Measurements from ENCODE around the gene WAPL. TPM values are rescaled to one million over a fixed set of nuclear protein-coding genes. Genes with fewer than 3 reads are reported as not detected.

WAPL gene
- total RNA-seq, 1 donor from 2014 or later, result 33.4 TPM

DNA sequence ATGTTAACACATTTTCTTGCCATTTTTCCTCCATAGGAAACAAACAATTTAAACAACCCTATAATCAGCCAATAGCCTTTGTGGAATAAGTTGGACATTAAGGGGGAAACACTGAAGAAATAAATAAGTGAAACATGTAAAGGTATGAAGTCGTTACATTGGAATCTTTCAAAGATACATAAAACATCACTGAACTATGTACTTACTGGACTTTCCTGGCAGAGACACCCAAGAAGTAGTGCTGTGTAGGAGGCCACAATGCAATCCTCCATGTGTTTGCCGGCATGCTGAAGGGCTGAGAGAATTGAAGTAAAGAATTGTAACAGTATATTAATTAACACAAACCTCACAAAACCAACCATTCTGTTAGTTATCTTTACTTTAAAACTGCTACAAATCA lies 78.5 kb downstream of the WAPL start:
- Mint-ChIP-seq H3K36me3 (ENCODE audit: unreplicated experiment) (no peaks in the 10 kb centered on the region), H3K4me3 (ENCODE audit: unreplicated experiment) (no peak overlapping the region), H3K27ac (ENCODE audit: unreplicated experiment) (no peak overlapping the region), H3K4me1 (ENCODE audit: low read depth, unreplicated experiment) (no peaks in the 10 kb centered on the region), H3K27me3 (ENCODE audit: unreplicated experiment) (no peaks in the 10 kb centered on the region), H3K9me3 (ENCODE audit: unreplicated experiment) (no peaks in the 10 kb centered on the region)
- DNase-seq, result no peak
- TF ChIP-seq CTCF (IDR thresholded peaks at IDR 0.05; ENCODE audit: partially characterized antibody, unreplicated experiment), result no peak

GRCh38 chr10:86440874-86441843 lies 80.4 kb downstream of the WAPL start:
- no peak for TF ChIP-seq CTCF (IDR thresholded peaks at IDR 0.05; ENCODE audit: partially characterized antibody, unreplicated experiment)
- H3K27ac Mint-ChIP-seq (ENCODE audit: unreplicated experiment), result no peak overlapping the region
- H3K4me3 Mint-ChIP-seq (ENCODE audit: unreplicated experiment), result no peak overlapping the region
- no peak for DNase-seq
- H3K4me1 Mint-ChIP-seq (ENCODE audit: low read depth, unreplicated experiment), result no peaks in the 10 kb centered on the region
- no peaks in the 10 kb centered on the region for H3K36me3 Mint-ChIP-seq (ENCODE audit: unreplicated experiment)
- H3K27me3 Mint-ChIP-seq (ENCODE audit: unreplicated experiment), result no peaks in the 10 kb centered on the region
- H3K9me3 Mint-ChIP-seq (ENCODE audit: unreplicated experiment), result peaks cover 1% of the 10 kb centered on the region

GRCh38 chr10:86439544-86439943 lies 82.0 kb downstream of the WAPL start:
- H3K27ac Mint-ChIP-seq (ENCODE audit: unreplicated experiment), result no peak overlapping the region
- H3K9me3 Mint-ChIP-seq (ENCODE audit: unreplicated experiment), result peaks cover 1% of the 10 kb centered on the region
- no peaks in the 10 kb centered on the region for H3K36me3 Mint-ChIP-seq (ENCODE audit: unreplicated experiment)
- TF ChIP-seq CTCF (IDR thresholded peaks at IDR 0.05; ENCODE audit: partially characterized antibody, unreplicated experiment), result no peak
- no peaks in the 10 kb centered on the region for H3K27me3 Mint-ChIP-seq (ENCODE audit: unreplicated experiment)
- H3K4me3 Mint-ChIP-seq (ENCODE audit: unreplicated experiment), result no peak overlapping the region
- DNase-seq, result no peak
- peaks cover 2% of the 10 kb centered on the region for H3K4me1 Mint-ChIP-seq (ENCODE audit: low read depth, unreplicated experiment)

GRCh38 chr10:86438091-86438749 lies 83.4 kb downstream of the WAPL start:
- TF ChIP-seq CTCF (IDR thresholded peaks at IDR 0.05; ENCODE audit: partially characterized antibody, unreplicated experiment), result no peak

DNA sequence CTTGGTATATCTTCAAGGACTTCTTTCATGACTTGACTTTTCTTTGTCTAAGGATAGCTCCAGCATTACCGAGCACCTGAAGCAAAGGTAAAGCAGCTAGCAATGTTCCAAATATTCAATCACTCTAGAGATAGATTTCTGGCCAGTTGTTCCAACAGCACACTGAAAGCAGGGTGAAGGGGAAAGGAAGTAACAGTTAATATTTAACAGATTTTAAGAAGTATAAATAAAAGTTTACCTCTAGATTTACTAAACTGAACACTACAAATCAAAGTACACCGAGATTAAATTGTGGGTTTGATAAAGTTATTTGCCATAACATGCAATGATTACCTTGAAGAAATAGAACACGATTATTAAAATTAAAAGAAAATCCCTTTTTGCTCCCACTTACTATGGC lies 84.1 kb downstream of the WAPL start:
- Mint-ChIP-seq H3K27me3 (ENCODE audit: unreplicated experiment) (peaks cover 2% of the 10 kb centered on the region), H3K27ac (ENCODE audit: unreplicated experiment) (peak overlapping the region; percentile 38), H3K36me3 (ENCODE audit: unreplicated experiment) (no peaks in the 10 kb centered on the region), H3K4me1 (ENCODE audit: low read depth, unreplicated experiment) (peaks cover 2% of the 10 kb centered on the region), H3K4me3 (ENCODE audit: unreplicated experiment) (no peak overlapping the region), H3K9me3 (ENCODE audit: unreplicated experiment) (peaks cover 1% of the 10 kb centered on the region)
- TF ChIP-seq CTCF (IDR thresholded peaks at IDR 0.05; ENCODE audit: partially characterized antibody, unreplicated experiment), result no peak
- no peak for DNase-seq

More at GRCh38 chr10:86438091-86438749, 83.4 kb downstream of the WAPL start:
- Mint-ChIP-seq H3K9me3 (ENCODE audit: unreplicated experiment) (peaks cover 1% of the 10 kb centered on the region), H3K36me3 (ENCODE audit: unreplicated experiment) (no peaks in the 10 kb centered on the region), H3K4me3 (ENCODE audit: unreplicated experiment) (no peak overlapping the region), H3K4me1 (ENCODE audit: low read depth, unreplicated experiment) (peaks cover 2% of the 10 kb centered on the region), H3K27ac (ENCODE audit: unreplicated experiment) (no peak overlapping the region), H3K27me3 (ENCODE audit: unreplicated experiment) (peaks cover 2% of the 10 kb centered on the region)
- DNase-seq, result no peak
